A204.1 (cell line): ENCODE measurements around the gene CCNA1.

Source experiments
- FAIRE-seq: peaks from 2 replicates; lab custom pipeline; 2012; peaks lifted over from hg19 to GRCh38; lab: Jason Lieb, UNC

CCNA1 gene

GRCh38 chr13:36454121-36454520 lies 21.8 kb downstream of the CCNA1 start:
- FAIRE-seq = no peak

GRCh38 chr13:36454987-36455386 lies 22.7 kb downstream of the CCNA1 start:
- FAIRE-seq = no peak

- no peak for FAIRE-seq
These were observed 24.3 kb downstream of the CCNA1 start for GRCh38 chr13:36456577-36456976.

- FAIRE-seq = no peak
These were observed 29.2 kb downstream of the CCNA1 start for GRCh38 chr13:36461506-36461905.

- no peak for FAIRE-seq
These were observed 43.2 kb downstream of the CCNA1 start for GRCh38 chr13:36475468-36475867.

- no peak for FAIRE-seq
These were observed 44.4 kb downstream of the CCNA1 start for GRCh38 chr13:36476661-36477060.

- peak; percentile 35 for FAIRE-seq
These were observed 48.6 kb downstream of the CCNA1 start for GRCh38 chr13:36480726-36481427.

- no peak for FAIRE-seq
These were observed 57.8 kb downstream of the CCNA1 start for GRCh38 chr13:36490055-36490454.
